HG02763 (cell line): ENCODE measurements around the gene SLMAP.
"Not testable (repeated sequence)": the region's sequence is repeated elsewhere in the genome, so short reads cannot be mapped to it uniquely, and the experiment has no call there.

Source experiments
- ATAC-seq: cut with Tn5 transposase; IDR thresholded peaks from one replicate; pipeline ENCODE4 v1.9.1; 2021; ENCODE audit warnings: mild to moderate bottlenecking, moderate library complexity; ENCODE audit not compliant: unreplicated experiment

Gene SLMAP

DNA sequence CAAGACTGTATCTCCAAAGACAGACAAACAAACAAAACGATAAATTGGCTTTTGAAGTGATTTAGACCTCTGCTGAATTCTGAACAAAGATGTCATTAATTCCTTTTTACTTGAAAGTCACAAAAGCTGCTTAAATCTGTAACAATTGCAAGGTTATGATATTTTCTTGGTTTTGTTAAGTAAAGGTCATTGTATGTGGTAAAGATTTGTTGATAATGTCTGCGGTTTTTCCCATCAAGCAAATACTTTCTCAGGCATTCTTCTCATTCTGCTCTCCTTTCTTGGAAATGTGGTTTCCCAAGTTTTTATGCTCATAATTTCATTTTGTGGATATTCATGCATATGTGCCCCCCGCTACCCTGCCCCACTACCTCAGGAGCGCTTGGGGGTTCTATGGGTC lies 116.5 kb downstream of the SLMAP start:
- no peak for ATAC-seq

DNA sequence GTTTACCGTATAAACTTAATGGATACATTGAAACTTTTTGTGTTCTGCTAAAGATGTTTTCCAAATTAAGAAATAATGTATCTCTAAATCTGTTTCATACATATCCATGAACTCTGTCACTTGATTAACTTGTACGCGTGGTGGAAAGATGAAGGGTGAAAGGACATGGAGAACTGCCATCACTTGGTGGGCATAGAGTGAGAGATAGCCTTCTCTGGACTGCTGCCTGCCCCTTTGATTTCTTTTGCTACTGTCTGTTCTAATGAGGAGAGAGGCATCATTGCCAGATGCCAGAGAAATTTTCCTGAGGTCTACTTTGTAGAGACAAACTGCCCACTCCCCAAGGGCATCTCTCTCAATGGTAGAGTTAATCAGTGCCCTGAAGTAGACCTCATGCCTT lies 120.5 kb downstream of the SLMAP start:
- no peak for ATAC-seq

DNA sequence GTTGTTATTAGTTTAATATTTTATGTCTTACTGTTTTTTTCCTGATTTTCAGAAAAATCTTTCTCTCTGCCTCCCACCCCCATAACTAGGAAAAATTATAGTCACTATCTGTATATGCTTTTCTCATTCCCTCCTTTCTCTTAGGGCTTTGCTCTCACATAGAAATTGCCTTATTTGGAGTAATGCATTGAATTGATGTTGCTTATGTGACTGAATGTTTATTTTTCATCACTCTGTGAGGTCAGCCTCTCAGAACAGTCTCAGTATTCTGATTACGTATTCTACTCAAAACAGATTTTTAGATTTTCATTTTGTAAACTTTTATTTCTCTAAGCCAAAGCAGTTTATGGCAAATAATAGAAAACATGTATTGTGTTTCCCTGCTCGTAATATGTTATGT lies 121.0 kb downstream of the SLMAP start:
- ATAC-seq: no peak

DNA sequence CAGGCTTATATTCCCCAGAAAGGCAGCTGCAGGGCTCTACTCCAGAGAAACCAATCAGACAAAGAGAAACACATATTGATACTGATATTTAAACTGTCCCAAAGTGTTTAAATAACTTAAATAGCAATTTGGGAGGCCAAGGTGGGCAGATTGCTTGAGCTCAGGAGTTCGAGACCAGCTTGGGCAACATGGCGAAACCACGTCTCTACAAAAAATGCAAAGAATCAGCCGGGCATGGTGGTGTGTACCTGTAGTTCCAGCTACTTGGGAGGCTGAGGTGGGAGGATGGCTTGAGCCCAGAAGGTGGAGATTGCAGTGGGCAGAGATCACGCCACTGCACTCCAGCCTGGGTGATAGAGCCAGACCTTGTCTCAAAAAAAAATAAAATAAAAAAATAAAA lies 128.3 kb downstream of the SLMAP start:
- not testable (repeated sequence) for ATAC-seq

DNA sequence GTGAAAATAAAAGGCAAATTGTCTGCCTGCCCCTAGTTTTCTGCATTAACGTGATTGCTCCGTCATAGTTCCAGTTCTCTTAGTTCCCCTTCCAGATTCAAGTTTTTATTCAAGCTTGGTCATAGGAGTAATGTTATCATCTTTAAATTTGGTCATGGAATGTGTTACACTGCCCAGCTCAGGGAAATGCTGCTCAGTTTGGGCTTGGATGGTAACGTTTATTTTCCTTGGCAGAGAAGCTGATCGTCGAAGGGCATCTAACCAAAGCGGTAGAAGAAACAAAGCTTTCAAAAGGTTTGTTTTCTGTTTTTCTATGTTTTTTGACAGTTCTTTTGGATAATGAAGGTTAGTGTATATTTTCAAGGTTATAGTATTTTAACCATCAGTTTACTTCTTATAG lies 133.7 kb downstream of the SLMAP start:
- ATAC-seq: no peak

DNA sequence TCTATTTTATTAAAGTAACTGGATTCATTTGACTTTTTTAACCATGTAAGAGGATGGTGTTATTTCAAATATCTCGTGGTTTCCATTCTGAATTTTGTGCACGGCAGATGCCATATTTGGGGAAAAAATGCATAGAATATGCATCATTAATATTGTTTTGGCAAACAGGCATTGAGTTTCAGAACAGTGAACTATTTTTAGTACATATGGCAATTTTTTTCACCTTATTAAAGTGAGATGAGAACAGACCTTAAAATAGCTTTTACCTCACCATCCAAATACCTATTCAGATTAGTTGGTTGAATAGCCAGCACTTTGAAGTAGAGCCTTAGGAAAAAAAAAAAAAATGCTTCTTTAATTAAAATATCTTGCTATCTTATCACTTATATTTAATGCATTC lies 134.8 kb downstream of the SLMAP start:
- ATAC-seq: no peak

DNA sequence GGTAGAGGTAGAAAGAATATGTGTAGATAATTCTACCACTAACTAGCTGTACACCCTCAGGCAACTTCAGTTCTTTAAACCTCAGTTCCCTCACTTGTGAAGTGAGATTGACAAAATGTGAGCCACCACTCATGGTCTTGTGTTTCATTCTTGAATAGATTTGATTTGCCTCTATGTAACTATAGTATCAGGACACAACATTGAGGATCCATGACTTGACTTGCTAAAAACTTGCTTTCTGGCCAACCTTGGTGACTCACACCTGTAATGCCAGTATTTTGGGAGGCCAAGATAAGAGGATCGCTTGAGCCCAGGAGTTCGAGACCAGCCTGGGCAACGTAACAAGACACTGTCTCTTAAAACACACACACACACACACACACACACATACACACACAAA lies 136.3 kb downstream of the SLMAP start:
- ATAC-seq: no peak

DNA sequence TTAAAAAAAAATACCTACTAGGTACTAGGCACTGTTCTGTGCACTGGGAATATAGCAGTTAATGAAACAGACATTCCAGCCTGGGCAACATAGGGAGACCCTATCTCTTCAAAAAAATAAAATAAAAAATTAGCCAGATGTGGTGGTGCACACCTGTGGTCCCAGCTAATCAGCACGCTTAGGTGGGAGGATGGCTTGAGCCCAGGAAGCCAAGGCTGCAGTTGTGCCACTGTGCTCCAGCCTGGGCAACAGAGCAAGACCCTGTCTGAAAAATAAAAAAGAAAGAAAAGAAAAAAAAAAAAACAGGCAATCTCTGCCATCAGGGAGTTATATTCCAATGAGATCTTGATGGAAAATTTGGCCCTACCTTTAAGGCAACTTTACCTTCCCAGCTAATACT lies 137.0 kb downstream of the SLMAP start:
- ATAC-seq: no peak

DNA sequence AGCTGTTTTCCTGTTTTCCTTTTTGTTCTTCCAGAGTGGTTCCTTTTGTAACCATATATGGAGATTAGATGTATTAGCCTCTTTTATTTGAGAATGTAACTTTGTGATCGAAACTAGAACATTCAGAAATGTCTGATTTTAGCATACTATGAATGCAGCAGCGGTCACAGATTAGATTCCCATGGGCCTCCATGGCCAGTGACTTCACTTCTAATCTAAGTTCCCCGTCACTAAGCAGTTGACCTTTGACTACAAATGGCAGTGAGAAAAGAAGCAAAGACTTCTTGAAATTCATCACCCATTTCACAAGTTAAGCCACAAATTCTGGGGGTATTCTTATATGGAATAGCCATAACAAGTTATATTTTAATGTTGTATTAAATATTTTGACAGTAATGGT lies 137.6 kb downstream of the SLMAP start:
- ATAC-seq: no peak

DNA sequence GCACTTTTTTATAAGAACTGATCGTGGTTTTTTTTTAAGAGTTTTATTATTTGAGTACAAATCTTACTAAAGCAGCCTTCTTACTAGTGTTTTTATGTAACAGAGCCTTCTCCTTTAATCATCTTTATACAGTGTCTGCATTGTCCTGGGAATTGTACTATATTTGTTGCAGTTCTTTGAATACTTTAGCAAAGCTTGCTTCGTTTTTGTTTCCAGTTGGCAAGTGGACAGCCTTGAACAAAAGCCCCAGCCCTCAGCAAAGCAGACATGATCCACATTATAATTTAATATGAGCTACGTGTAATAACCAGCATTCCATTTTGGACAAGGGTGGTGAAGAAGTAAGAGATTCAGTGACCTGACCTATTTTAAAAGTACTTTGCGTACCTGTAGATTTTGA lies 139.9 kb downstream of the SLMAP start:
- ATAC-seq: no peak

DNA sequence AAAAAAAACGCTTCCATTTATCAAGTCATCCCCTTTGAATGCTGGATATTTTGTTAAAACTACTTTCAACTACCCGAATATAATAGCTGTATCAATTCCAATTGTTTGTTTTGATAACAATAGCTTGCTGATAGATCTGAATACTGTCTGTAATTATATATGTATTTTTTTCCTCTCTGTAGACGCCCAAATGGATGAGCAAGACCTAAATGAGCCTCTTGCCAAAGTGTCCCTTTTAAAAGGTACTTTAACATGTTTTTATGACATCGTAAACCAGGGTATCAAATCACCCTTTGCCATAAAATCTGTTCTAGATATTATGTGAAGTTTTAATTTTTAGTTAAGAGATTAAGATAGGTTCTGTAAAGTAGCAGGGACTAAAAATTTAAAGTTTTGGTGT lies 140.6 kb downstream of the SLMAP start:
- no peak for ATAC-seq

DNA sequence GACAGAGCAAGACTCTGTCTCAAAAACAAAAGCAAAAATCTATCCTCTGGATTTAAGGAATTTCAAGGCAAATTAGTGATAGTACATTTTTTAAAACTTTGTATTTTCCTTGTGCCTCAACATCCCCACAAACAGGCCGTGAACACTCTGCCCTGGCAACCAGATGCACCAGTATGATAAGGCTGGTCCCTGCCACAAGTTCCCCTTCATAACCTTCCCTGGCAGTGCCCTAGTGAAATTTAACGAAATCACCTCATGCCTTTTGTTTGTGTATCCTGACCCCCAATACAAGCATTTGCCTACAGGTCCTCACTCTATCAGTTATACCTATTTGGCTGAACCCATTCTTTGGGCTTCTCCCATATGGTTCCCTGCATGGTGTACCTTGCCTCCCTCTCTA lies 144.7 kb downstream of the SLMAP start:
- no peak for ATAC-seq

DNA sequence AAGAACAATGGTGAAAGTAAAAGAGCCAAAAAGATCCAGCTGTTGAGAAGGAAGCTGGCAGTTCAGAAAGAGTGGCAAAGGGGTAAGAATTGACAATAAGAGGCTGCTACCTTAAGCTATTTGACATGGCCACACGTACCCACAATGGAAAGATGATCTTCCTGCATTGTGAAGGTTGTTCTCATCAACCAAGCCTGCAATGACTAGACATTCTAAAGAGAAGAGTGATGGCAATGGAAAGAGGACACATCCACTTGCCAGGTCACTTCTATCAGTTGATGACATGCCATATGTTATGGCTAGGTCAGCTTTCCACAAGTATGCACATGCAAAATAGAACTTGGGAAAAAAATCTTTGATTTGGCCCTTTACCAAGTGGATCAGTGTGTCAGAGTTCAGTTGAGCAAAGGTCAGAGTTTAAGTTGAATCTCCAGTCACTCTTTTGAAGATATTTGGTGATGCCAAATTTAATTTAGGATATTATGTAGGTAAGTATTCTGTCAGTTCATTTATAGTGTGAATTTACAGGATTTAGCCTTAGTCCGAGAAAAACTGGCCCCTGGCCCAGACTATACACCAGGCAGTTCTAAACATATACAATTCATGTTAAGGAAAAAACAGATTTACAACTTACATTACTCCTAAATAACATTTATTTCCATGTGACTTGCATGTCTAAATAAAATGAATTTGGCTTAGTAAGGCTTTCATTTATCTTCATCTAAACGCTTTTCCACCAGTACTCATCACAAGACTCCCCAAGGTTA lies 147.2 kb downstream of the SLMAP start:
- ATAC-seq: no peak

DNA sequence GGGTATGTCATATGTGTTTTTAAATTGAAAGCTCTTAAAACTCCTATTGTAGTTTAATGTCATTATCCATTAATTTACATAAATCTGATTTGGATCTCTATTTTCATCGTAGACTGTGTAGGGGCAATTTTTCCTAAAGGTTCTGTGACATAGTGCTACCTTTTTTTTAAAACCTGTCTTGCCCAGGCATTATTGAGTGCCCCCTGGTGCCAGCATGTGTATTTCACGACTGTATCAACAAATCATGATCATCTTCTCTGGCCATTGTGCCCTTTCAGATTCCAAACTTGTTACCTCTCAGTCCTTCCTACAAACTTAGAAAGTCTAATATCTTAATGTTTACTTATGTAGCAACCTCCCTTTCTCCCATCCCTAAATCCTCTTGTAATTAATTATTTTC lies 154.9 kb downstream of the SLMAP start:
- no peak for ATAC-seq

DNA sequence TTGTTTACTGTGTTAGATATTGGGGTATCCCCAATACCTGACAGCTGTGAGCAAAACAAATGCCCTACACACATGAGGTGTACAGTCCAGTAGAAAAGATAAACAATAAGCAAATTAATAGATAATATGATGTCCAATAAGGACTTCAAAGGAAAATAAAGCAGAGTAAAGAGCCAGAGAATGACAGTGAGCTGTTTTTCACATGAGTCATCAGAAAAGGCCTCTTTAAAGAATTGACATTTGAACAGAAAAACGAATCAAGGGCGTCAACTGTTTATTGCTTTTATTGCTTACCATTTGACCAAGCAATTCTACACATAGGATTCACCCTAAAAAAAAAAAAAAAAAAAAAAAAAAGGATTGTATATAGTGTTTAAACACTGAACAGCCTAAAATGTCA lies 155.5 kb downstream of the SLMAP start:
- ATAC-seq: no peak

DNA sequence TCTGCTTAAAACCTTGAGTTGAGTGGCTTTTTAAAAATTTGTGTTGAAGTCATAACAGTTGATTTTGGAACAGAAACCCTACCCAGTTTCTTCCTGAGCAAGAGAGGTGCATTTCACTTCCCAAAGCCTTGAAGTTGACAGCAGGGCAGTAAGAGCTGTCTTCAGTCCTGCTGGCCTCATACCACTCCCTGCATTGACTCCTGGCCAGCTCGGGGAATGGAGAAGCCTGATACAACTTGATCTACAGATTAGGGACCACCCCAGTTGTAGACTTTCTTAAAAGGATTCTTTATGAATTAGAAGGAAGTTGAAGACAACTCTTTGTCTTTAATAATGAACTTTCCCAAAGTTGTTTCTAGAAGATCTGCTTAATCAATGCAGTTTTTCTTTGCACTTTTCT lies 161.5 kb downstream of the SLMAP start:
- no peak for ATAC-seq

DNA sequence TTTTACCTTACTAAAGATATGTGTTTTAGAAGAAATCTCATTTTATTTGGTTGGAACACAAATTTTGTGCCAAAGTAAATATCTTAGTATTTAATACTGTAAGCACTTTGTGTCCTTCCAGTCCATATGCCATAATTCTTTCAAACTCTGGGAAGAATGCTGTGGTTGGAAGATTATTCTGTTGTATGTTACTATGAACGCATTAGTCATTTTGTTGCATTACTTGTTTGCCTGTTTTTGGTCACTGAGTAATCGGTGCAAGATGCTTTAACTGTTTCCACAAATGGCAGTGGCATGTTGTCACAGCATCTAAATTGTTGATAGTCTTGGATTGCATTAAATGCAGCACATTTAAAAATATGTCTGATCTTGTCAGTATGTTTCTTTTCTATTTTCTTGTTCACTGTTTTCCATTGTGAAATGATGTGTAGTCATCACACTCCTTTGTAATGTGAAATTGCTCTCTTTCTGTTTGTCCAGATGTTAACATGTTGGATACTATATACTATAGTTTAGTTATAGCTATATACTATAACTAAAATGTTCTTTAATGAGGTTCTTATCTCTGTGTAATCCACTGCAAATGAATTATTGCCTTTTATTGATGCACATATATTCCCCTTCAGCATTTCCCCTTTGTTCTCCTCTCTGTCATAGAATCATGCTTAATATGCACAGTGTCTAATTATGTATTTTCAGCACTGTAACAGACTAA lies 162.2 kb downstream of the SLMAP start:
- no peak for ATAC-seq

DNA sequence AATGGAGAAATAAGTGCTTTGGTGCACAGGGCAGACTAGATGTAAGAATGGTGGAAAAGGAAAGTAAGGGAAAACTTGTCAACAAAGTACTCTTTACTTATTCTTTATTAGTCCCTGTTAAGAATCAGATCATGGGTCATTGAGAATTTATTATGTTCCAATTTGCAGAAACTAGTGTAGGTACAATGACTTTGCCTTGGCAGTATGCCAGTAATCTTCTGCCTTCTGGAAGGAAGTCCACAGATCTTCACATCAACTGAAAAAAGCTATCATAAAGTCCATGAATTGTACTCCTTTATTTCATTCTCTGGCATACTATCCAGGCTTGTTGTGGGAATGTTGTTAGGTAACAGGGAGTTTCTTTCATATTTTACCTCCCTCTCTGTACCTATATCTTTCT lies 163.9 kb downstream of the SLMAP start:
- ATAC-seq: no peak

DNA sequence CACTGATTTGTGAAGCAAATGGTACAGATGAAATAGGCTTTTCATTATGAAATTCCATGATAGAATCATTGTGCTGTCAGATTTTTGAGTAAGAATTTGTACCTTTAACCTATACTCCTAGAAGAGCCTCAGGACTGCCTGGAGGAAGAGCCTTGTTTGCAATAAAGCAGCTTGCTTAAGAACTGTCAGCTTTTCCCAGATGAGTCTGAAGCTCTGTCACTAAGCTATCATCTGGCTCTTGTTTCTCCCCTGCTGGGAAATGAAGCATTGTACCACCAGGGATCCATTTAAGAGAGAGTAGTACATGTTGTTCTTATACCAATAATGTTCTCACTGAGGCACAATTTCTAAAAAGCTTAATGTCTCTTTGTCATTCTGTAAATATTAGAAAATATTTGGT lies 167.0 kb downstream of the SLMAP start:
- ATAC-seq: no peak

DNA sequence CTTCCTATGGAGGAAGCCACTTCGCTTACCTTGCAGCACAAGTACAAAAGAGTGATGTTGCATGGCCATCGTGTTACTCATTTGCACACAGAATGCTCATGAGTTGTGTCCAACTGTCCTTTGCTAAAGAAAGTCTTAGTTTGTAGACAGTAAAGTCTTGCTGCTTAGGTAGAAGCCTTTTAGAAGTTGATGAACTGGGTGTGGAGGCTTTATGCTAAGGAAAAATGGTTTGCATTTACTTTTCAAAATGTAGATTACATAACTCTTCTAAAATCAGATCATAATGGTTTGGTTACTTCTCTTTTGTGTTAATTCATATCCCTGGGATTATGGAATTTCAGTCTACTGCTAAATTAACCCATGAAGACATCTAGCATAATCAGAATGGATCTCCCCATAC lies 167.6 kb downstream of the SLMAP start:
- no peak for ATAC-seq

DNA sequence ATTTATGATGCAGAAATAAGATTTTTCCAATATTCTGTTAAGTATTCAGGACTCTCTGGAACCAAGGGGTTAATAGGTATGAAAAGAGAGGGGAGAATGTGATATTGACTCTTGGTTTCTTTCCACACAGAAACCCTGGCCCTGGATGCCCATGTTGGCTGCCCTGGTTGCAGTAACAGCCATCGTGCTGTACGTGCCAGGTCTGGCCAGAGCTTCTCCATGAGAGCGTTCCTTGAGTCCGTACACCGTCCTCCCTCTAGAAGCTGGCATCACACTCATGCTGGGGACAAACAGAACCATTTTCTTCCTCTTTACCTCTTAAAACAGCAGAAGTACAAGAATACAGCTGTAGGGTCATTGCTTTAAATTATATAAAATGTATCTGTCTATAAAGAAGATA lies 171.1 kb downstream of the SLMAP start:
- ATAC-seq: no peak

DNA sequence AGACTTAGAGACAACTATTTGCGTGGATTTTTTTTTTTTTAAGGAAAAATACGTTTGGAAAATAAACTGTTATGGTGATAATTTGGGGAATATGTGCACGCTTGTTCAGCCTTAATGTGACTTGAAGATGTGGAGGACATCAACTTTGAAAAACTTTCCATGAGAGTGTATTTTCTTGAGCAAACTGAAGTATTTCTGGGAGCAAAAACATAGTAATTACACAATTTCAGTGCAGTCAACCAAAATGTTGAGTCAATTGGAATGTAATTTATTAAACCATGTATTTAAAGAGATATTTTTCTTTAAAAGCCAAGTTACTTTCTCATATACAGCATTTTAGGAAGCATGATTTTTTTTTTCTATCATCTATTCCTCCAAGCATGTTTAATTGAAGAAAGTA lies 171.8 kb downstream of the SLMAP start:
- no peak for ATAC-seq

DNA sequence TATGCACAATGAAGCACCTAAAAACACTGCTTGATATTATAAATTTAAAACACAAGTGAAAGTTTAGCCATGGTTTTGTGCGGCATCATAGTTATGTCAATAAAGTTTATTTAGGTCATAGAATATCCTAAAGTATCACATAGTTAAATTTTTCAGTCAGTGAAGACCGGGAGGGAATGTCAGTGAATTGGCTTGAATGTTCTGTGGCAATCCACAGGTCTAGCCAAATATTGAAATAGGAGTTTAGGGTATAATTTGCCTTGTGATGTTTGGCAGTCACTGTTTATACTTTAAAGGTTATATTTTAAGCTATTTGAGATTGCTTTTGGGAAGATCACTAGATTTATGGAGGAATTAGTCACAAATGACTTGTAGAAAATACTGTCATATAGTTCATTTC lies 172.4 kb downstream of the SLMAP start:
- no peak for ATAC-seq
